Limb (tissue), 2 donors: ENCODE data around the gene ADNP.

Source experiments
- DNase-seq, 2 donors: peaks; one replicate each; pipeline ENCODE4 v3.0.0-alpha.2; 2016; ENCODE audit errors: extremely low spot score in 2 of 2

ADNP gene

DNA sequence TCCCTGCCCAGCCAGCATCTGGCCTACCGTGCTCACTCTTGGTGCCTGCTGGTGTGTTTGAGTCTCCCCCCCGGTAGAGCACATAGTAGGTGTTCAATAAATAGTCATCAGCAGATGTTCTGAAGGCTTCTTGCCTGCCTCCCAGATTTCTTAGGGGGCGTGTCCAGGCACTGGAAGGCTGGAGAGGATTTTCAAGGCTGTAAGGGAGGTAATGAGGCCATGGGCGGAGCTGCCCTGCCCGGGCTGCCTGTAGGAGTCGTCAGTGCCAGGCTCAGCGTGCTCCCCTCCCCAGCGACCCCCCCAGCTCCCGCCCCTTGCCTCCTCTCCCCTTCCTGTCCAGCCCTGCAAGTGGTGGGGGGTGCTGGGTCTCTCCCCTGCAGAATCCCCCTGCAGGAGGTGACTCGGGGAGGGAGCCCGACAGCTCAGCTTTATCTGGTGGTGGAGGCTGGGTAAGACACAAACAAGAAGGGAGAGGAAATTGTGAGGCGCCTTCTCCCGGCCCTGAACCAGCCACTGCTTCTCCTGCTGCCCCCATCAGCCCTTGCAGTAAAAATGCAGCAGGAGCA, 80.4 kb downstream of the ADNP start:
- no peak for DNase-seq

DNA sequence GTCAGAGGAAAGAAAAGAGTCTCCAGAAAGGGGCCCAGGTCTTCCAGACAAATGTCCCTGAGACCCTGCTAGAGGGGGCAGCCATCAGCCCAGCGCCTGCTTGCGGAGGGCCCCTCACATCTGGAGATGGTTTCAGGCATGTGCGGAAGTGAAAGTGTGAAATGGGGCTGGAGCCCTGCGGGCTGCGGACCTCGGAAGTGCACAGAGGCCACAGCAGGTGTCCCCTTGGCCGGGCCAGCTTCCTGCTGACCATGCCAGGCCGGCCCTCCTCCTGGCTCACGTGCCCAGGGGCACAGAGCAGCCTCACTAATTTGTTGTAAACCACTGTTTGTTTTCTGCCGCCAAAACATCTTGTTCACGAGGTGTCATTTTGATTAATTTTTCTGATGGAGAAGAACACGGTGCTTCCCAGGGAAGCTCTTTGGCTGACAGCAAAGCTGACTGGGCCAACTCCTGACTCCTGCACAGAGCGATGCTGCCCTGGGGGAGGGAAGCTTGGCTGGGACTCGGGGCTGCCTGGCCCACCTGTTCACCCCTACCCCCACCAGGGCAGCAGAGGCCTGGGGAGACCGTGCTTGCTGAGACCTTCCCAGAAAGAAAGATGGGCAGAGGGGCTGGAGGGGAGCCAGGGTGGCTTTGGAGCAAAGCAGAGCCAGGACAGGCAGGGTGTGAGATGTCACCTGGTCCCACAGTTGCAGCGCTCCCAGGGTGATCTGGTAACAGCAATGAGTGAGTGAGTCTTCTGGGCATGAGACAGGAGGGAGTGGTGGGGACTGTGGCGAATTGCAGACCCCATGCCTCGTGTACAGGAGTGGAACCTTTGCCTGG, 82.2 kb downstream of the ADNP start:
- no peak for DNase-seq

DNA sequence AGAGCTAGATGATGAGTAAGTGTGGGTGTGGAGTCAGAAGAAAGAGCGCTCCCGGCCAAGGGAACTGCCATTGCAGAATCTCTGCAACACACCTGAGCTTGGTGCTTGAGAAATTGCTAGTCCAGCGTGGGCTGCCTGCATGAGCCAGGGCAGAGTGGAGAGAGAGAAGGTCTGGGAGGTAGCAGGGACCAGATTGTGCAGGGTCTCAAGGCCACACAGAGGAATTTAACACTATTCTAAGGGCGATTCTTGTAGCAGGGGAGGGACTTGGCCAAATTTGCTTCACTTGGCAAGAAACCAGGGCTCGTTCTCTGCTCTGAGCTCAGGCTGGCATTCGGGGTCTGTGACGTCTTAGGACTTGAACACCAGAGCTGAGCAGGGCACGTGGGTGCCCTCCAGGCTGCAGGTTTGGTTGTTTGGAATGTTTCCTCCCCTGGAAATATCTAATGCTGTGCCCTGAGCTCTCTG, 82.9 kb downstream of the ADNP start:
- DNase-seq: peak in 1 of 2 donors; percentile 53

DNA sequence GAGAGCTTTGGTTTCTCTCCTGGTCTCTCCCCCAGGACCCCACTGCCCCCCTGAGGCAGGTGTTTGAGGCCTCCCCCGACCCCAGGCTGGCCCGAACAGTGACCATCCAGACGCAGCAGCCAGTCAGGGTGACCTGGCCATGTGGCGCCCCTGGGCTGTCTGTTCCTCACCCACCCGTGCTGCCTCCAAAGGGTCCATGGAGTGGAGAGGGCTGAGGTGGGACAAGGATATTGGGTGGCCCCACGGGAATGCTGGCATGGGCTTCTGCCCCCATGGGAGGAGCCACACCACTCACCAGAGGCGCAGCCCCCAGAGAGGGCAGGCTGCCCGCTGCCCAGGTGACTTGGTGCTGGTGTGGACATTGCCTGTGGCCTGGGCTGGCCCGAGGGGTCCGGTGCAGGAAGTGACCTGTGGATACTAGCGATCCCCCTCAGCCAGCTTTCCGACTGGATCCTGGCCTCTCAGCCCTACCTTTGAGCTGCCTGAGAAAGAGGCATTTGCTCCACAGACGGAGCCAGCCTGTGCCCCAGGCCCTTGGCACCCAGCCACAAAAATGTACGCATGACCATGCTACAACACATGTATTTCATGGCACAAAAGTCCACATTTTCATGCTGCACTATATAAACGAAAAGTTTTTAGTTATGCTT, 85.5 kb downstream of the ADNP start:
- no peak for DNase-seq

DNA sequence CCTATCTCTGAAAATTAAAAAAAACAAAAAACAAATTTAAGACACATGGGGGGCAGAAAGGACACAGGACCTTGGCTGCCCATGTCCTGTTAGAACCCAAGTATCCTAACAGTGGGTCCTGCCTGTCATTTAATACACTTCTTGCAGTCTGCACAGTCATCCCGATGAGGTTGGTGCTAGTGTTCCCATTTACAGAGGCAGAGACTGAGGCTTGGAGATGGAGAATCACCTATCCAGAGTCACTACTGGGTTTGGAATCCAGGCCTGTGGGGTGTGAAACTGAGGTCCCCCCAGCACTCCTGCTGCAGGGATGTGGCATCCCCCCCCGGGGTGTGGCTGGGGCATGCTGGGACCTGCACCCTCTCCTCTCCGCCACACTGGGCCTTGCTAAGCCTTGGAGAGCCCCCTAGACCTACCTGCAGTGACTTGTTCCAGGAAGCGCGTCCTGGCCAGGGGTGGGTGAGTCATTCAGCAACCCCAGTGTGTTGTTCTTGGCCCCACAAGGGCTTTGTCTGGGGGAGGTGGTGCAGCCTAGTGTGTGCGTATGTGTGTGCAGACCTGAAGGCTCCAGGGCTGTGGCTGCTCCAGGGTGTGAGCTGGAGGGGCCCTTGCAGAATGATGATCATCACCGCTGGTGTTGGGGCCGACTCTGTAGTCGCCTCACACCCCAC, 86.7 kb downstream of the ADNP start:
- DNase-seq: no peak

DNA sequence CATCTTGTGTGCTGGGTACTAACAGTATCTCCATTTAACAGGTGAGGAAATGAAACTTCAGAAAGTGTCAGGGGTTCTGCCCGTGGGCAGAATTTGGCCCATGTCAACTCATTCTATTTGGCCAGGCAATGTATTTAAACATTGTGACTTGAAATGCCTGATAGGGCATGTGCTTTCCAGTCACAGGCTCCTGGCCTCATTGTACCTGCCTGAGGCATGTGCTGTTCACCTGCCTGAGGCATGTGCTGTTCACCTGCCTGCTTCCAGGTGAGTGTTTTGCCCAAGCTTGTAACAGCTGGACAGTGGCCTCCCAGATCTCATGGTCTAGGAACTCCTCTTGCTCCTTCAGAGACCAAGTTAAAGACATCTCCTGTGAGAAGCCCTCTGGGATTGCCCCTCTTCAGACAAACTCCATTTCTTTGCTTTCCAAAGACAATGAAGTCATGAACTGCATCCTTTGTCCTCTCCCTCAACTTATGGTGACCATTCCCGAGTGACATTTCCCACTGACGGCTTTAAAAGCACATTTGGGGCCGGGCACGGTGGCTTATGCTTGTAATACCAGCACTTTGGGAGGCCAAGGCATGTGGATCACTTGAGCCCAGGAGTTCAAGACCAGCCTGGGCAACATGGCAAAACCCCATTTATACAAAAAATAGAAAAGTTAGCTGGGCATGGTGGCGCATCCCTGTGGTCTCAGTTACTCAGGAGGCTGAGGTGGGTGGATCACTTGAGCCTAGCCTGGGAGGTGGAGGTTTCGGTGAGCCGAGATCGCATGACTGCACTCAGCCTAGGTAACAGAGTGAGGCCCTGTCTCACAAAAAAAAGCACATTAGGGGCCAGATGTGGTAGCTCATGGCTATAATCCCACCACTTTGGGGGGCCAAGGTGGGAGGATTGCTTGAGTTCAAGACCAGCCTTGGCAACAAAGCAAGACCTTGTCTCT, 87.6 kb downstream of the ADNP start:
- DNase-seq: no peak

DNA sequence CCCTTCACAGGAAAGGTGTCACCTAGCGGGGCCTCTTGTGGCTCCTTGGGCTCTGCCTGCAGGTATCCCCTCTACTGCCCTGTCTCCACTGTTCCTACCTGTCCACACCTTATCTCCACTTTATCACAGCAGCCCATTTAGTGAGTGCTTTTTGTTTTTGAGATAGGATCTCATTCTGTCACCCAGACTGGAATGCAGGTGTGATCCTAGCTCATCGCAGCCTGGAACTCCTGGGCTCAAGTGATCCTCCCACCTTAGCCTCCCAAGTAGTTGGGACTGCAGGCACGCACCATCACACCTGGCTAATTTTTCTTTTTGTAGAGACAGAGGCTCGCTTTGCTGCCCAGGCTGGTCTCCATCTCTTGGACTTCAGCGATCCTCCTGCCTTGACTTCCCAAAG, 88.4 kb downstream of the ADNP start:
- DNase-seq: no peak
